ENCODE measurements around the gene SYT7. TPM values are rescaled to one million over a fixed set of nuclear protein-coding genes. Genes with fewer than 3 reads are reported as not detected.
"Not testable (repeated sequence)": the region's sequence is repeated elsewhere in the genome, so short reads cannot be mapped to it uniquely, and the experiment has no call there.

Gene SYT7
- total RNA-seq, 1 donor from 2014 or later, result 12.7 TPM

DNA sequence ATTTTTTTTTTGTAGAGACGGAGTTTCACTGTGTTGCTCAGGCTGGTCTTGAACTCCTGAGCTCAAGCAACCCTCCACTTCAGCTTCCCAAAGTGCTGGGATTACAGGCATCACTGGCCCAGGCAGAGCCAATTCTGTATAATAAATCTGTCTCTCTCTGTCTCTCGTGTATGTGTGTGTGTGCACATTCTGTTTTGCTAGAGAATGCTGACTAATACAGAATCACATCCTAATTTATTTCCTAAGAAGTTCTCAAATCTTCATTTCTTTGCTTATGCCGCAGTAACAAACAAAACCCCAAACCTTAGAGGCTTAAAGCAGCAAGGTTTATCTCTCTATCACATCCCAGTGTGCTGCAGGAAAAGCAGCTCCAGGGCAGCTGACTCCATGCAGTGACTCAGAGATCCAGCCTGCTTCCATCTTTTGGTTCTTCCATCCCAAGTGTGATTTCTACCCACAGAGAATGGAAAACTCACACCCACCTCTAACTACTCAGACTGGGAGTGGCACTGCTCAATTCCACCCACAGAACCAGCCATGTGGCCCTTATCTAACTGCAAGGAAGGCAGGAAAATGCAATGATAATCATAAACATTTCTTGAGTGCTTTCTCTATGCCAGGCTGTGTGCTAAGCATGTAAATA lies 107.4 kb downstream of the SYT7 start:
- no peak for DNase-seq (ENCODE audit: low read depth)
- H3K36me3 ChIP-seq (ENCODE audit: control insufficient read depth, insufficient read depth, low read length), result no peaks in the 10 kb centered on the region
- H3K4me3 ChIP-seq (ENCODE audit: low read depth, low read length), result no peak overlapping the region
- TF ChIP-seq, protein P1, sequence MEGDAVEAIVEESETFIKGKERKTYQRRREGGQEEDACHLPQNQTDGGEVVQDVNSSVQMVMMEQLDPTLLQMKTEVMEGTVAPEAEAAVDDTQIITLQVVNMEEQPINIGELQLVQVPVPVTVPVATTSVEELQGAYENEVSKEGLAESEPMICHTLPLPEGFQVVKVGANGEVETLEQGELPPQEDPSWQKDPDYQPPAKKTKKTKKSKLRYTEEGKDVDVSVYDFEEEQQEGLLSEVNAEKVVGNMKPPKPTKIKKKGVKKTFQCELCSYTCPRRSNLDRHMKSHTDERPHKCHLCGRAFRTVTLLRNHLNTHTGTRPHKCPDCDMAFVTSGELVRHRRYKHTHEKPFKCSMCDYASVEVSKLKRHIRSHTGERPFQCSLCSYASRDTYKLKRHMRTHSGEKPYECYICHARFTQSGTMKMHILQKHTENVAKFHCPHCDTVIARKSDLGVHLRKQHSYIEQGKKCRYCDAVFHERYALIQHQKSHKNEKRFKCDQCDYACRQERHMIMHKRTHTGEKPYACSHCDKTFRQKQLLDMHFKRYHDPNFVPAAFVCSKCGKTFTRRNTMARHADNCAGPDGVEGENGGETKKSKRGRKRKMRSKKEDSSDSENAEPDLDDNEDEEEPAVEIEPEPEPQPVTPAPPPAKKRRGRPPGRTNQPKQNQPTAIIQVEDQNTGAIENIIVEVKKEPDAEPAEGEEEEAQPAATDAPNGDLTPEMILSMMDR (IDR thresholded peaks at IDR 0.05; ENCODE audit: insufficient read depth, low read length, poor library complexity, severe bottlenecking), result no peak
- H3K27me3 ChIP-seq (ENCODE audit: control insufficient read depth, insufficient read depth, low read length), result peaks cover 7% of the 10 kb centered on the region

DNA sequence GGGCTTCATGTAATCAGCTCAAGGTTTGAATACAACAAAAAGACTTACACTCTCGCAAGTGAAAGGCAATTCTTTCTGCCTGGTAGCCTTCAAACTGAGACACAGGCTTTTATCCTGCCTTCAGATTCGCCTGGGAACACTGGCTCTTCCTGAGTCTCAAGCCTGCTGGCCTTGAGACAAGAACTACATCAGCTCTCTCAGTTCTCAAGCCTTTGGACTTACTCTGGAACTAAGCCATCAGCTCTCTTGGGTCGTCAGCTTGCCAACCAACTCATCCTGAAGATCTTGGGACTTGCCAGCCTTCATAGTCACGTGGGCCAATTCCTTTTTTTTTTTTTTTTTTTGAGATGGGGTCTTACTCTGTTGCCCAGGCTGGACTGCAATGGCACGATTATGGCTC lies 108.0 kb downstream of the SYT7 start:
- DNase-seq (ENCODE audit: low read depth), result no peak
- TF ChIP-seq, protein P1 (IDR thresholded peaks at IDR 0.05; ENCODE audit: insufficient read depth, low read length, poor library complexity, severe bottlenecking), result no peak
- no peak overlapping the region for H3K4me3 ChIP-seq (ENCODE audit: low read depth, low read length)
- no peaks in the 10 kb centered on the region for H3K36me3 ChIP-seq (ENCODE audit: control insufficient read depth, insufficient read depth, low read length)
- H3K27me3 ChIP-seq (ENCODE audit: control insufficient read depth, insufficient read depth, low read length), result peaks cover 5% of the 10 kb centered on the region

DNA sequence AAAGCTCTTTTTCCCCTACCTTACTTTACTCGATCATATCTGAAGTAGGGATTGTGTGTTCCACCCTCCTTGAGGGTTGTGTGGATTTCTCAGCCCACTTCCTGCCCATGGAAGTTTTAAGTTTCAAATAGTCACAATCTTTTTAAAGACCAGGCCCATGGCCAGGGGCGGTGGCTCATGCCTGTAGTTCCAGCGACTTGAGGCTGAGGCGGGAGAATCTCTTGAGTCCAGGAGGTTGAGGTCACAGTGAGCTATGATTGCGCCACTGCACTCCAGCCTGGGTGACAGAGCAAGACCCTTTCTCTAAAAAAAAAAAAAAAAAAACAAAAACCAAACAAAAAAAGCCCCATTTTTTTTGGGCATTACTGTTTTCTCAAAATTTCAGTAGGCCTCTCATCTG lies 108.6 kb downstream of the SYT7 start:
- H3K4me3 ChIP-seq (ENCODE audit: low read depth, low read length), result no peak overlapping the region
- no peaks in the 10 kb centered on the region for H3K36me3 ChIP-seq (ENCODE audit: control insufficient read depth, insufficient read depth, low read length)
- H3K27me3 ChIP-seq (ENCODE audit: control insufficient read depth, insufficient read depth, low read length), result no peaks in the 10 kb centered on the region
- TF ChIP-seq, protein P1 (IDR thresholded peaks at IDR 0.05; ENCODE audit: insufficient read depth, low read length, poor library complexity, severe bottlenecking), result no peak
- DNase-seq (ENCODE audit: low read depth), result no peak

DNA sequence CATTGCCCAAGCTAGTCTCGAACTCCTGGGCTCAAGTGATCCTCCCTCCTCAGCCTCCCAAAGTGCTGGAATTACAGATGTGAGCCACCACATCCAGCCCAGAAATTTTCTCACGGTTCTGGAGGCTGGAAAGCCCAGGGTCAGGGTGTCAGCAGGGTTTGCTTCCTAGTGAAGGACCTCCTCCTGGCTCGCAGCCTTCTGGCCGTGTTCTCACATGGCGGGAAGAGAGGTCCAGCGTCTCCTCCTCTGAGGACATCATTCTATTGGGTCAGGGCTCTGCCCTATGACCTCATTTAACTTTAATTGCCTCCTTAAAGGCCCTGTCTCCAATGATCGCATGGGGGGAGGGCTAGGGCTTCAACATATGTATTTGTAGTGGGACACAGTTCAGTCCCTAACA lies 112.9 kb downstream of the SYT7 start:
- H3K4me3 ChIP-seq (ENCODE audit: low read depth, low read length), result no peak overlapping the region
- TF ChIP-seq, protein P1 (IDR thresholded peaks at IDR 0.05; ENCODE audit: insufficient read depth, low read length, poor library complexity, severe bottlenecking), result no peak
- H3K27me3 ChIP-seq (ENCODE audit: control insufficient read depth, insufficient read depth, low read length), result no peaks in the 10 kb centered on the region
- H3K36me3 ChIP-seq (ENCODE audit: control insufficient read depth, insufficient read depth, low read length), result no peaks in the 10 kb centered on the region
- no peak for DNase-seq (ENCODE audit: low read depth)

DNA sequence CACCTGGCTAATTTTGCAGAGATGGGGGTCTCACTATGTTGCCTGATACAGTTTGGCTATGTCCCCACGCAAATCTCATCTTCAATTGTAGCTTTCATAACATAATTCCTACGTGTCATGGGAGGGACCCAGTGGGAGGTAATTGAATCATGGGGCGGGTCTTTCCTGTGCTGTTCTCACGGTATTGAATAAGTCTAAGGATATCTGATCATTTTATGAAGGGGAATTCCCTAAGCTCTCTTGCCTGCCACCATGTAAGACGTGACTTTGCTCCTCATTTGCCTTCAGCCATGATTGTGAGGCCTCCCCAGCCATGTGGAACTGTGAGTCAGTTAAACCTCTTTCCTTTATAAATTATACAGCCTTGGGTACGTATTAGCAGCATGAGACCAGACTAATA lies 113.3 kb downstream of the SYT7 start:
- not testable (repeated sequence) for H3K27me3 ChIP-seq (ENCODE audit: control insufficient read depth, insufficient read depth, low read length); DNase-seq (ENCODE audit: low read depth); H3K36me3 ChIP-seq (ENCODE audit: control insufficient read depth, insufficient read depth, low read length); H3K4me3 ChIP-seq (ENCODE audit: low read depth, low read length)

Other genes with a start within 250 kb of the SYT7 start
- 163 and 165 TPM in 2 replicates for gene DDB1, start 248.0 kb downstream of the SYT7 start, total RNA-seq
- gene TKFC, start 247.8 kb downstream of the SYT7 start, total RNA-seq, result 35.2 and 58.8 TPM in 2 replicates
- 30.2 and 39.0 TPM in 2 replicates for gene CYB561A3, start 219.2 kb downstream of the SYT7 start, total RNA-seq
- 28.0 and 38.8 TPM in 2 replicates for gene TMEM138, start 218.7 kb downstream of the SYT7 start, total RNA-seq
- 15.9 and 18.3 TPM in 2 replicates for gene TMEM216, start 188.5 kb downstream of the SYT7 start, total RNA-seq
- gene CPSF7, start 151.1 kb downstream of the SYT7 start, total RNA-seq, result 47.5 and 53.9 TPM in 2 replicates
- 32.6 and 35.5 TPM in 2 replicates for gene SDHAF2, start 151.0 kb downstream of the SYT7 start, total RNA-seq
- gene LRRC10B, start 72.3 kb downstream of the SYT7 start, total RNA-seq, result 0.25 TPM in 1 of 2 replicates, not detected in the other
- gene DAGLA, start 99.3 kb upstream of the SYT7 start, total RNA-seq, result 4.6 and 4.7 TPM in 2 replicates
- gene MYRF, start 171.6 kb upstream of the SYT7 start, total RNA-seq, result 13.7 and 16.6 TPM in 2 replicates
- gene TMEM258, start 211.5 kb upstream of the SYT7 start, total RNA-seq, result 75.8 and 135 TPM in 2 replicates
- gene FEN1, start 211.8 kb upstream of the SYT7 start, total RNA-seq, result 31.3 and 32.9 TPM in 2 replicates
- 94.5 and 96.3 TPM in 2 replicates for gene FADS1, start 235.9 kb upstream of the SYT7 start, total RNA-seq
- 222 and 235 TPM in 2 replicates for gene FADS2, start 247.2 kb upstream of the SYT7 start, total RNA-seq

Measured in kidney epithelial cell (primary cell).